ENCODE data around the gene SCGN. TPM values are rescaled to one million over a fixed set of nuclear protein-coding genes. Genes with fewer than 3 reads are reported as not detected.

The SCGN gene
- total and polyA plus RNA-seq, 2 of the 13 experiments (the other 11 are each of a cell fraction or from before 2014, with no cell fraction given) = 2.9 to 29.0 TPM

DNA sequence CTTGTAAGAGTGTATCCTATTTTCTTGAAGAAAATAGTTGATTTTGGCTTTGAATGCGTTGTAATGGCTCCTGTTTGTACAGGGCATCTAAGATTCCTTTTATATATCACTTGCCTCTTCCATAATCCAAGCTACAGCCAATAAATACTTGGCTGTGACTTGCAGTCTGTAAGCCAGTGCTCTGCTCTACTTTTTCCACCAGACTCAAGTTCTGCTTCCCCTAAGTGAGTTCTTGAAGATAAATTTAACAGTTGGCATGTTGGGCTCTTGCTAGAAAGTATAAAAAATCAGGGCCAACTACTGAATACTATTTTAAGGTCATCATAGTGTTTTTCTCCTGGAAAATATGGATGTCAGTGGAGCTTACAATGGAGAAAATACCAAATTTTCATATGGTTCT, 36.5 kb upstream of the SCGN start:
- CTCF ChIA-PET (ENCODE audit: low intra/inter-chr PET ratio, low total read pairs) = no interaction called here
- no peak overlapping the region for H3K9ac ChIP-seq (ENCODE audit: insufficient read depth, low read depth, low read length)
- H3K4me1 ChIP-seq (ENCODE audit: insufficient read depth, low read length) = no peaks in the 10 kb centered on the region
- FAIRE-seq (no peak), DNase-seq (ENCODE audit: low spot score) (no peak), ATAC-seq (no peak)
- 68% methylated on average over 1 of the region's 1 CpG for WGBS (ENCODE audit: low lambda C conversion rate)
- POLR2A ChIA-PET = no interaction called here
- H3K27me3 ChIP-seq (ENCODE audit: control insufficient read depth in 1 of 2, insufficient read depth in 2 of 2, low read length in 2 of 2) = no peaks in the 10 kb centered on the region
- in situ Hi-C loops (cut with HindIII; ENCODE audit: extremely low pct_ligation_motif_present, low pct_unique_long_range_greater_than_20kb) = no loop called here
- no peak overlapping the region for H3K27ac ChIP-seq (ENCODE audit: extremely low read length, insufficient read depth, low read length)
- no TSS peak for BruUV-seq (replicated peaks)
- no peaks in the 10 kb centered on the region for H3K9me3 ChIP-seq (ENCODE audit: low read length)
- H2AFZ ChIP-seq (ENCODE audit: low read length) = no peak overlapping the region
- H3K4me3 ChIP-seq (replicated peaks in 1 of 3; ENCODE audit: insufficient read depth in 1 of 3, low read depth in 2 of 3, low read length in 3 of 3) = no peak overlapping the region
- no peaks in the 10 kb centered on the region for H3K79me2 ChIP-seq (ENCODE audit: insufficient read depth, low read length)
- H4K20me1 ChIP-seq (ENCODE audit: insufficient read depth, low read length) = no peaks in the 10 kb centered on the region
- no peaks in the 10 kb centered on the region for H3K36me3 ChIP-seq (replicated peaks in 1 of 2; ENCODE audit: control insufficient read depth in 1 of 2, insufficient read depth in 2 of 2, low read length in 2 of 2)
- no peak overlapping the region for H3K4me2 ChIP-seq (ENCODE audit: low read depth, low read length)
- TF ChIP-seq NONO (IDR thresholded peaks at IDR 0.05) (no peak), NONO (CRISPR knock-in tag; conservative IDR thresholded peaks at IDR 0.05) (no peak), GLI4 (CRISPR knock-in tag; IDR thresholded peaks at IDR 0.05; ENCODE audit: borderline replicate concordance) (no peak), SRY (CRISPR knock-in tag; IDR thresholded peaks at IDR 0.05) (no peak), CENPX (CRISPR knock-in tag; IDR thresholded peaks at IDR 0.05) (no peak)
- TF ChIP-seq, protein P1, sequence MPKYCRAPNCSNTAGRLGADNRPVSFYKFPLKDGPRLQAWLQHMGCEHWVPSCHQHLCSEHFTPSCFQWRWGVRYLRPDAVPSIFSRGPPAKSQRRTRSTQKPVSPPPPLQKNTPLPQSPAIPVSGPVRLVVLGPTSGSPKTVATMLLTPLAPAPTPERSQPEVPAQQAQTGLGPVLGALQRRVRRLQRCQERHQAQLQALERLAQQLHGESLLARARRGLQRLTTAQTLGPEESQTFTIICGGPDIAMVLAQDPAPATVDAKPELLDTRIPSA (CRISPR knock-in tag; IDR thresholded peaks at IDR 0.05; ENCODE audit: borderline replicate concordance) = no peak
- TF ChIP-seq, protein P2, sequence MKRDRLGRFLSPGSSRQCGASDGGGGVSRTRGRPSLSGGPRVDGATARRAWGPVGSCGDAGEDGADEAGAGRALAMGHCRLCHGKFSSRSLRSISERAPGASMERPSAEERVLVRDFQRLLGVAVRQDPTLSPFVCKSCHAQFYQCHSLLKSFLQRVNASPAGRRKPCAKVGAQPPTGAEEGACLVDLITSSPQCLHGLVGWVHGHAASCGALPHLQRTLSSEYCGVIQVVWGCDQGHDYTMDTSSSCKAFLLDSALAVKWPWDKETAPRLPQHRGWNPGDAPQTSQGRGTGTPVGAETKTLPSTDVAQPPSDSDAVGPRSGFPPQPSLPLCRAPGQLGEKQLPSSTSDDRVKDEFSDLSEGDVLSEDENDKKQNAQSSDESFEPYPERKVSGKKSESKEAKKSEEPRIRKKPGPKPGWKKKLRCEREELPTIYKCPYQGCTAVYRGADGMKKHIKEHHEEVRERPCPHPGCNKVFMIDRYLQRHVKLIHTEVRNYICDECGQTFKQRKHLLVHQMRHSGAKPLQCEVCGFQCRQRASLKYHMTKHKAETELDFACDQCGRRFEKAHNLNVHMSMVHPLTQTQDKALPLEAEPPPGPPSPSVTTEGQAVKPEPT (CRISPR knock-in tag; IDR thresholded peaks at IDR 0.05; ENCODE audit: low read depth) = no peak
- intact Hi-C loops (cut with micrococcal nuclease; ENCODE audit: unreplicated experiment) = no loop called here
